ENCODE results near the gene SEMA4C. TPM values are rescaled to one million over a fixed set of nuclear protein-coding genes. Genes with fewer than 3 reads are reported as not detected.
"Not testable (repeated sequence)": the region's sequence is repeated elsewhere in the genome, so short reads cannot be mapped to it uniquely, and the experiment has no call there.

Gene SEMA4C
- total RNA-seq, 1 experiment from 2014 or later: 16.2 TPM

GRCh38 chr2:96863575-96864342 lies 6.1 kb downstream of the SEMA4C start:
- no peak overlapping the region for H3K4me3 ChIP-seq
- H3K9me3 ChIP-seq: no peaks in the 10 kb centered on the region
- peaks cover 50% of the 10 kb centered on the region for H3K36me3 ChIP-seq
- no peak for DNase-seq
- H3K27me3 ChIP-seq: no peaks in the 10 kb centered on the region

- H3K27me3 ChIP-seq, DNase-seq, H3K4me3 ChIP-seq, H3K9me3 ChIP-seq: not testable (repeated sequence)
- peaks cover 50% of the 10 kb centered on the region for H3K36me3 ChIP-seq
Observed at GRCh38 chr2:96863056-96863455, 6.8 kb downstream of the SEMA4C start.

GRCh38 chr2:96861074-96861473 lies 8.8 kb downstream of the SEMA4C start:
- Histone ChIP-seq H3K9me3 (no peaks in the 10 kb centered on the region), H3K36me3 (peaks cover 36% of the 10 kb centered on the region)
- DNase-seq: no peak

GRCh38 chr2:96860065-96861029 lies 9.5 kb downstream of the SEMA4C start:
- Histone ChIP-seq H3K9me3 (no peaks in the 10 kb centered on the region), H3K36me3 (peaks cover 29% of the 10 kb centered on the region)
- DNase-seq: no peak

More at GRCh38 chr2:96861074-96861473, 8.8 kb downstream of the SEMA4C start:
- Histone ChIP-seq H3K27me3 (no peaks in the 10 kb centered on the region), H3K4me3 (no peak overlapping the region)

GRCh38 chr2:96859681-96860064 lies 10.2 kb downstream of the SEMA4C start:
- no peak for DNase-seq
- Histone ChIP-seq H3K4me3 (no peak overlapping the region), H3K36me3 (peaks cover 25% of the 10 kb centered on the region), H3K27me3 (no peaks in the 10 kb centered on the region), H3K9me3 (no peaks in the 10 kb centered on the region)

More at GRCh38 chr2:96860065-96861029, 9.5 kb downstream of the SEMA4C start:
- Histone ChIP-seq H3K27me3 (no peaks in the 10 kb centered on the region), H3K4me3 (no peak overlapping the region)

GRCh38 chr2:96859099-96859649 lies 10.7 kb downstream of the SEMA4C start:
- no peak overlapping the region for H3K4me3 ChIP-seq
- H3K36me3 ChIP-seq: peaks cover 20% of the 10 kb centered on the region
- DNase-seq: no peak
- no peaks in the 10 kb centered on the region for H3K27me3 ChIP-seq
- H3K9me3 ChIP-seq: no peaks in the 10 kb centered on the region

GRCh38 chr2:96857667-96858372 lies 12.1 kb downstream of the SEMA4C start, which contains the start of gene ANKRD39:
Gene ANKRD39, minus strand, starts transcription at chr2:96858016. Its CDS starts 29 bp downstream, at chr2:96857987.
- Histone ChIP-seq H3K4me3 (peak within 1 kb of the TSS; percentile 80), H3K27me3 (no peaks in the 10 kb centered on the region), H3K36me3 (peaks cover 16% of the 10 kb centered on the region), H3K9me3 (no peaks in the 10 kb centered on the region)
- peak; percentile 96 for DNase-seq

- H3K27me3 ChIP-seq: no peaks in the 10 kb centered on the region
- peak; percentile 28 for DNase-seq
Observed at GRCh38 chr2:96856776-96857666, 12.9 kb downstream of the SEMA4C start.

GRCh38 chr2:96853321-96853720 lies 16.6 kb downstream of the SEMA4C start:
- Histone ChIP-seq H3K27me3 (no peaks in the 10 kb centered on the region), H3K9me3 (no peaks in the 10 kb centered on the region), H3K36me3 (peaks cover 21% of the 10 kb centered on the region), H3K4me3 (no peak overlapping the region)
- no peak for DNase-seq

More at GRCh38 chr2:96856776-96857666, 12.9 kb downstream of the SEMA4C start:
- H3K4me3 ChIP-seq: peak overlapping the region; percentile 80
- peaks cover 16% of the 10 kb centered on the region for H3K36me3 ChIP-seq
- no peaks in the 10 kb centered on the region for H3K9me3 ChIP-seq

- Histone ChIP-seq H3K9me3 (no peaks in the 10 kb centered on the region), H3K36me3 (peaks cover 25% of the 10 kb centered on the region), H3K27me3 (no peaks in the 10 kb centered on the region), H3K4me3 (no peak overlapping the region)
- no peak for DNase-seq
Observed at GRCh38 chr2:96852667-96853066, 17.2 kb downstream of the SEMA4C start.

- DNase-seq: no peak
- no peak overlapping the region for H3K4me3 ChIP-seq
- no peaks in the 10 kb centered on the region for H3K27me3 ChIP-seq
- H3K36me3 ChIP-seq: peaks cover 27% of the 10 kb centered on the region
- no peaks in the 10 kb centered on the region for H3K9me3 ChIP-seq
Observed at GRCh38 chr2:96848264-96848663, 21.6 kb downstream of the SEMA4C start.

GRCh38 chr2:96847586-96847985 lies 22.3 kb downstream of the SEMA4C start:
- H3K27me3 ChIP-seq: no peaks in the 10 kb centered on the region
- no peak for DNase-seq
- H3K36me3 ChIP-seq: peaks cover 20% of the 10 kb centered on the region

GRCh38 chr2:96846825-96847224 lies 23.1 kb downstream of the SEMA4C start:
- DNase-seq: no peak
- Histone ChIP-seq H3K4me3 (no peak overlapping the region), H3K9me3 (no peaks in the 10 kb centered on the region), H3K27me3 (no peaks in the 10 kb centered on the region), H3K36me3 (peaks cover 17% of the 10 kb centered on the region)

More at GRCh38 chr2:96847586-96847985, 22.3 kb downstream of the SEMA4C start:
- Histone ChIP-seq H3K9me3 (no peaks in the 10 kb centered on the region), H3K4me3 (no peak overlapping the region)

- Histone ChIP-seq H3K27me3 (no peaks in the 10 kb centered on the region), H3K36me3 (peaks cover 9% of the 10 kb centered on the region; the same call in 1 of the 2 replicates), H3K4me3 (no peak overlapping the region), H3K9me3 (no peaks in the 10 kb centered on the region)
- no peak for DNase-seq
Observed at GRCh38 chr2:96844405-96844808, 25.5 kb downstream of the SEMA4C start.

- no peaks in the 10 kb centered on the region for H3K27me3 ChIP-seq
- DNase-seq: no peak
- peaks cover 9% of the 10 kb centered on the region; the same call in 1 of the 2 replicates for H3K36me3 ChIP-seq
- H3K9me3 ChIP-seq: no peaks in the 10 kb centered on the region
- no peak within 1 kb of the TSS for H3K4me3 ChIP-seq
Observed at GRCh38 chr2:96843538-96844268, 26.2 kb downstream of the SEMA4C start, which contains the start of gene ANKRD23. Gene ANKRD23, minus strand, starts transcription at chr2:96844021. Its CDS starts 29 bp downstream, at chr2:96843992.
